BE2C (cell line): Measurements from ENCODE around the gene DMRTC2.

Experiments used
- DNase-seq: peaks from one replicate; pipeline ENCODE4 v3.0.0-alpha.2; 2020
- H3K27me3 ChIP-seq: fragments of 250-450 bp; sonication (Bioruptor Pico); 2 replicates; pipeline ENCODE4 v1.5.1; 2020; ENCODE audit warnings: mild to moderate bottlenecking
- H3K36me3 ChIP-seq: fragments of 250-450 bp; sonication (Bioruptor Pico); 2 replicates; pipeline ENCODE4 v1.5.1; 2020; ENCODE audit warnings: mild to moderate bottlenecking
- H3K4me1 ChIP-seq: fragments of 250-450 bp; sonication (Bioruptor Pico); 2 replicates; pipeline ENCODE4 v1.5.1; 2020
- H3K4me3 ChIP-seq: 2 replicates; pipeline ENCODE4 v1.5.1; 2011; ENCODE audit warnings: low read depth, low read length
- H3K9me3 ChIP-seq: fragments of 250-450 bp; sonication (Bioruptor Pico); 2 replicates; pipeline ENCODE4 v1.5.1; 2020
- CTCF ChIP-seq: IDR thresholded peaks from 2 replicates; pipeline ENCODE4 v1.5.1; 2012; ENCODE audit warnings: mild to moderate bottlenecking, low read depth, low read length

The DMRTC2 gene

DNA sequence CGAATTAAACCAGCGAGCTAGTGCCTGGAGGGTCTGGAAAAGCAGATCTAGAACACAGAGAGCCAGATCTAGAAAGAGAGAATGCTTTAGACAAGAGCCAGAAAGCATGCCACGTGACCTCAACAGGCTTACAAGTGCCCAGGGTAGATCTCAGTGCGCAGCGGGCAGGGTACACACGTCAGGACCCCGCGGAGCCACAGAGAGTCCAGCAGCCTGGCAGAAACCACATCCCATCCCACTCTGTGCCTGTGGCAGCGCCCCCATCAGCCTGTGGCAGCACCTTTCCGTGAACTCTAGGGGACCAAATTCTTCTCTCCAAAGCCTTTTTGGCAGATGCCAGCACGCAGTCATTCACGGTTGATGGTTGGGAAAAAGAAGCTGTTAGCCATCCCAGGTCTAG is 44.1 kb downstream of the DMRTC2 start:
- H3K9me3 ChIP-seq = no peaks in the 10 kb centered on the region
- DNase-seq = no peak
- H3K27me3 ChIP-seq = no peaks in the 10 kb centered on the region
- no peaks in the 10 kb centered on the region for H3K4me1 ChIP-seq
- TF ChIP-seq CTCF = no peak
- H3K36me3 ChIP-seq = no peaks in the 10 kb centered on the region
- no peak overlapping the region for H3K4me3 ChIP-seq

- Histone ChIP-seq H3K36me3 (no peaks in the 10 kb centered on the region), H3K27me3 (no peaks in the 10 kb centered on the region), H3K4me3 (no peak overlapping the region), H3K4me1 (no peaks in the 10 kb centered on the region), H3K9me3 (no peaks in the 10 kb centered on the region)
- no peak for TF ChIP-seq CTCF
- no peak for DNase-seq
These were observed 45.1 kb downstream of the DMRTC2 start for GRCh38 chr19:41889896-41890295.

DNA sequence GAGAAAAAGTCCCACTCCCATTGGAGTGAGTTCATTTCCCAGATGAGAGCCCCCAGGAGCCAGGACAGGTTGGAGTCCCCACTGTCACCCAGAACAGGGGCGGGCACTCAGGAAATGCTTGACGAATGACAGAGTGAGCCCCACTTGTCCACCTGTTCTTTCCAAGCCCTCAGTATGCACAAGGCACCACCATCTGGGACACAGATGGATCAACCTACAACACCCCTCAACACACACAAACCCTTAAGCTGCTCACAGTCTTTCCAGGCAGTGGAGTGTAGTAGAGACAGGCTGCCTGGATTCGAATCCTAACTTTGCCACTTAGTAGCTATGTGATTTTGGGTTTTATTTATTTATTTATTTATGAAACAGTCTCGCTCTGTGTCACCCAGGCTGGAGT is 46.1 kb downstream of the DMRTC2 start:
- Histone ChIP-seq H3K27me3 (no peaks in the 10 kb centered on the region), H3K36me3 (0 out of 2 replicates have a peak, but pooled peaks cover 2% of the 10 kb centered on the region), H3K4me3 (no peak overlapping the region), H3K4me1 (no peaks in the 10 kb centered on the region), H3K9me3 (no peaks in the 10 kb centered on the region)
- no peak for TF ChIP-seq CTCF
- no peak for DNase-seq

GRCh38 chr19:41892173-41892902 is 47.5 kb downstream of the DMRTC2 start:
- Histone ChIP-seq H3K27me3 (no peaks in the 10 kb centered on the region), H3K4me1 (no peaks in the 10 kb centered on the region), H3K36me3 (0 out of 2 replicates have a peak, but pooled peaks cover 2% of the 10 kb centered on the region), H3K4me3 (no peak overlapping the region), H3K9me3 (no peaks in the 10 kb centered on the region)
- no peak for TF ChIP-seq CTCF
- DNase-seq = no peak

- no peaks in the 10 kb centered on the region for H3K27me3 ChIP-seq
- H3K4me3 ChIP-seq = no peak overlapping the region
- H3K36me3 ChIP-seq = 0 out of 2 replicates have a peak, but pooled peaks cover 2% of the 10 kb centered on the region
- no peak for DNase-seq
- peak; percentile 23; the same call in 1 of the 2 replicates for TF ChIP-seq CTCF
- H3K9me3 ChIP-seq = no peaks in the 10 kb centered on the region
- H3K4me1 ChIP-seq = no peaks in the 10 kb centered on the region
These were observed 49.1 kb downstream of the DMRTC2 start for GRCh38 chr19:41893899-41894298.

GRCh38 chr19:41894350-41894749 is 49.5 kb downstream of the DMRTC2 start:
- no peaks in the 10 kb centered on the region for H3K9me3 ChIP-seq
- no peak overlapping the region for H3K4me3 ChIP-seq
- H3K4me1 ChIP-seq = no peaks in the 10 kb centered on the region
- DNase-seq = no peak
- H3K27me3 ChIP-seq = no peaks in the 10 kb centered on the region
- 0 out of 2 replicates have a peak, but pooled peaks cover 2% of the 10 kb centered on the region for H3K36me3 ChIP-seq
- TF ChIP-seq CTCF = no peak
